H1 (cell line): ENCODE data around the gene VPS26A.

Source experiments
- CBX8 ChIP-seq: fragments of 300-800, 300-1000 bp; sonication (generic); IDR thresholded peaks from 2 replicates; pipeline ENCODE4 v1.7.1; 2016; ENCODE audit warnings: low read depth, low read length, borderline replicate concordance
- EZH2 ChIP-seq: fragments of 200-600 bp; sonication (generic); IDR thresholded peaks from 2 replicates; pipeline ENCODE4 v1.7.1; 2012; ENCODE audit warnings: low read depth, mild to moderate bottlenecking, moderate library complexity, low read length, inconsistent platforms; ENCODE audit not compliant: severe bottlenecking
- POLR2A ChIP-seq, 2 experiments: IDR thresholded peaks; 1 replicate in 1 of 2; 2 replicates in 1 of 2; pipeline ENCODE4 v1.6.1; 2011; ENCODE audit warnings: low read depth in 2 of 2, low read length in 2 of 2, mild to moderate bottlenecking in 2 of 2; ENCODE audit errors: control extremely low read depth in 1 of 2
- SP4 ChIP-seq: IDR thresholded peaks from 2 replicates; pipeline ENCODE4 v1.6.1; 2012; ENCODE audit warnings: low read length, inconsistent platforms
- TAF1 ChIP-seq: IDR thresholded peaks from 2 replicates; pipeline ENCODE4 v1.6.1; 2011; ENCODE audit warnings: mild to moderate bottlenecking, low read depth, low read length
- TCF12 ChIP-seq: IDR thresholded peaks from 2 replicates; pipeline ENCODE4 v1.6.1; 2011; ENCODE audit warnings: low read depth, mild to moderate bottlenecking, low read length
- TEAD4 ChIP-seq: IDR thresholded peaks from 2 replicates; pipeline ENCODE4 v1.6.1; 2012; ENCODE audit warnings: low read depth, low read length, inconsistent platforms, mixed read lengths
- TF ChIP-seq, protein P1 (sequence below): IDR thresholded peaks from 2 replicates; pipeline ENCODE4 v1.6.1; 2012; ENCODE audit warnings: inconsistent platforms
- TF ChIP-seq, protein P2 (sequence below), 3 experiments: IDR thresholded peaks; 1 replicate in 2 of 3; 2 replicates in 1 of 3; pipeline versions ENCODE4 v1.5.1 to v1.6.1; 2011; ENCODE audit warnings: low read length in 3 of 3, mild to moderate bottlenecking in 3 of 3, inconsistent platforms in 2 of 3, low read depth in 1 of 3, moderate library complexity in 1 of 3; ENCODE audit not compliant: insufficient read depth in 1 of 3; ENCODE audit errors: control extremely low read depth in 1 of 3

DNA sequence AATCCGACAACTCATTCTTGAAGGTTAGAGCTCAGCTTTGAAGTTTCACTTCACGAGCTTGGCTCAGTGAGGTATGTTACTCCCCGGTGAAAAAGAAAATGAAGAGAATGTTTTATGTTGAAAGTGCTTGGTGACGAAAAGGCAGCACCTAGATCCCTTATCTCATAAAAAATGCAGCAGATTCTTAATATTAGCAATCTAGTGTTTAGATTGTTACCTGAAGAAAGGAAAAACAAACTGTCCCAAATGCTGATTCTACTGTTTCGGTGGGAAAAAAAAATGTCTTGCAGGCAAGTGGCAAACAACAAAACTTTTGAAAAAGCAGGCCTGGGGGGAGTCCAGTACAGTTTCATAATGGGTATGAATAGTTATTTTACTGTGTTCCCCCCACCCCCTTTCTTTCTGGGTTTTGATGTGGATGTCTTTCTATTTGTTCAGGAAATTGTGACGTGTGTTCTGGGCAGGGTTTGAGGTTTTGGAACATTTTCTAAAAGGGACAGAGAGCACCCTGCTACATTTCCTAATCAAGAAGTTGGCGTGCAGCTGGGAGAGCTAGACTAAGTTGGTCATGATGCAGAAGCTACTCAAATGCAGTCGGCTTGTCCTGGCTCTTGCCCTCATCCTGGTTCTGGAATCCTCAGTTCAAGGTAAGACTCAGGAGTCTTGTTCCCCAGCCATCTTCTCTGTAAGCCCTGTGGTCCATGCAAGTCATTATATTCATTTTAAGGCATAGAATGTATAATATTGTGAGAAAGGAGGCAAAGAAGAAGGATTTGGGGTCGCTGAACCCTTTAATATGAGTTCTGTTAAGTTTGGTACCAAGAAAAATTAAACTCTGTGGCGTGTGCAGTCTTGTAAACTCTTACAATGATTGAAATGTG, 36.1 kb upstream of the VPS26A start, which contains the start of gene SRGN:
- TF ChIP-seq EZH2 = no peak
- TF ChIP-seq, protein P1, sequence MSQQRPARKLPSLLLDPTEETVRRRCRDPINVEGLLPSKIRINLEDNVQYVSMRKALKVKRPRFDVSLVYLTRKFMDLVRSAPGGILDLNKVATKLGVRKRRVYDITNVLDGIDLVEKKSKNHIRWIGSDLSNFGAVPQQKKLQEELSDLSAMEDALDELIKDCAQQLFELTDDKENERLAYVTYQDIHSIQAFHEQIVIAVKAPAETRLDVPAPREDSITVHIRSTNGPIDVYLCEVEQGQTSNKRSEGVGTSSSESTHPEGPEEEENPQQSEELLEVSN = no peak
- TF ChIP-seq, protein P2, sequence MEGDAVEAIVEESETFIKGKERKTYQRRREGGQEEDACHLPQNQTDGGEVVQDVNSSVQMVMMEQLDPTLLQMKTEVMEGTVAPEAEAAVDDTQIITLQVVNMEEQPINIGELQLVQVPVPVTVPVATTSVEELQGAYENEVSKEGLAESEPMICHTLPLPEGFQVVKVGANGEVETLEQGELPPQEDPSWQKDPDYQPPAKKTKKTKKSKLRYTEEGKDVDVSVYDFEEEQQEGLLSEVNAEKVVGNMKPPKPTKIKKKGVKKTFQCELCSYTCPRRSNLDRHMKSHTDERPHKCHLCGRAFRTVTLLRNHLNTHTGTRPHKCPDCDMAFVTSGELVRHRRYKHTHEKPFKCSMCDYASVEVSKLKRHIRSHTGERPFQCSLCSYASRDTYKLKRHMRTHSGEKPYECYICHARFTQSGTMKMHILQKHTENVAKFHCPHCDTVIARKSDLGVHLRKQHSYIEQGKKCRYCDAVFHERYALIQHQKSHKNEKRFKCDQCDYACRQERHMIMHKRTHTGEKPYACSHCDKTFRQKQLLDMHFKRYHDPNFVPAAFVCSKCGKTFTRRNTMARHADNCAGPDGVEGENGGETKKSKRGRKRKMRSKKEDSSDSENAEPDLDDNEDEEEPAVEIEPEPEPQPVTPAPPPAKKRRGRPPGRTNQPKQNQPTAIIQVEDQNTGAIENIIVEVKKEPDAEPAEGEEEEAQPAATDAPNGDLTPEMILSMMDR (IDR thresholded peaks at IDR 0.05; ENCODE audit: control extremely low read depth in 1 of 3, insufficient read depth in 1 of 3, low read depth in 1 of 3, low read length in 3 of 3) = no peak
- TF ChIP-seq TEAD4 = no peak
- no peak for TF ChIP-seq POLR2A (IDR thresholded peaks at IDR 0.05; ENCODE audit: control extremely low read depth in 1 of 2, low read depth in 2 of 2, low read length in 2 of 2)
- TF ChIP-seq CBX8 = no peak
- no peak for TF ChIP-seq TAF1
- TF ChIP-seq SP4 = no peak
- TF ChIP-seq TCF12 = no peak
